ENCODE measurements around the gene LDLRAD4. TPM values are rescaled to one million over a fixed set of nuclear protein-coding genes. Genes with fewer than 3 reads are reported as not detected.

Gene LDLRAD4
- total and polyA plus RNA-seq, 12 donors, result 3.9 to 64.5 (median 36.0) TPM

DNA sequence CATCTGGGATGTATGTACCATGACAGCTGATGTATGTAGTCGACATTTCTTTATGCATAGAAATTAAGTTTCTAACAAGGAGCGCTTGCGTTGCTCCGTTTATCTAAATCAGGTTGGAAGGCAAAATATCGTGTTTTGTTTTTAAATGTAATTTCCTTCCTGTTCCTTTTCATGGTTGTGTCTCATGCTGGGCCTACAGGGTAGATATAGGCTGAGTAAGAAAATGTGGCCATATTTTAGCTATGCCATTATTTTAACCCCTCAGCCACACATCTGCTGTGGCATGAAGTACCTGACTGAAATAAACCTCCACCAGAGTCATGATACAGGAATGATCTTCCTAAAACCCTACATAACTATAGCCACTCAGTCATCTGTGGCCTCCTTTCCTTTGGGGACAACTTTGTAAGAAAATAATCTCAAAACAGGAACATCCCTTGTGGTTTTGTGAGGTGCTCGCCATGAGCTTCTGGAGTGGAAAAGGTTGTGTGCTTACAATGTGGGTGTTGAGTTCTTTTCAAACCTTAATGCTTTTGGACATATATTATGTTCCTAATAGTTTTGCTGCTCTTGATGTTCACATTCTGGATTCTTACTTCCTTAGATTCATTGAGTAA, 293.5 kb downstream of the LDLRAD4 start:
- Histone ChIP-seq H3K4me1 (replicated peaks in 1 of 2) (no peaks in the 10 kb centered on the region), H3K36me3 (replicated peaks in 1 of 2) (no peaks in the 10 kb centered on the region), H3K27ac (peak overlapping the region in 1 of 5 donors; percentile 49), H3K4me3 (no peak overlapping the region), H3K27me3 (no peaks in the 10 kb centered on the region), H3K9me3 (replicated peaks in 1 of 3) (no peaks in the 10 kb centered on the region)
- no peak for DNase-seq
- intact Hi-C loops (cut with DNase I), result no loop called here
- WGBS, 4 donors, result 81 to 93% (median 85%) methylated on average over 6 of the region's 6 CpGs
- no peak for TF ChIP-seq POLR2A (IDR thresholded peaks at IDR 0.05)
- TF ChIP-seq, protein P1, sequence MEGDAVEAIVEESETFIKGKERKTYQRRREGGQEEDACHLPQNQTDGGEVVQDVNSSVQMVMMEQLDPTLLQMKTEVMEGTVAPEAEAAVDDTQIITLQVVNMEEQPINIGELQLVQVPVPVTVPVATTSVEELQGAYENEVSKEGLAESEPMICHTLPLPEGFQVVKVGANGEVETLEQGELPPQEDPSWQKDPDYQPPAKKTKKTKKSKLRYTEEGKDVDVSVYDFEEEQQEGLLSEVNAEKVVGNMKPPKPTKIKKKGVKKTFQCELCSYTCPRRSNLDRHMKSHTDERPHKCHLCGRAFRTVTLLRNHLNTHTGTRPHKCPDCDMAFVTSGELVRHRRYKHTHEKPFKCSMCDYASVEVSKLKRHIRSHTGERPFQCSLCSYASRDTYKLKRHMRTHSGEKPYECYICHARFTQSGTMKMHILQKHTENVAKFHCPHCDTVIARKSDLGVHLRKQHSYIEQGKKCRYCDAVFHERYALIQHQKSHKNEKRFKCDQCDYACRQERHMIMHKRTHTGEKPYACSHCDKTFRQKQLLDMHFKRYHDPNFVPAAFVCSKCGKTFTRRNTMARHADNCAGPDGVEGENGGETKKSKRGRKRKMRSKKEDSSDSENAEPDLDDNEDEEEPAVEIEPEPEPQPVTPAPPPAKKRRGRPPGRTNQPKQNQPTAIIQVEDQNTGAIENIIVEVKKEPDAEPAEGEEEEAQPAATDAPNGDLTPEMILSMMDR (IDR thresholded peaks at IDR 0.05), result no peak

DNA sequence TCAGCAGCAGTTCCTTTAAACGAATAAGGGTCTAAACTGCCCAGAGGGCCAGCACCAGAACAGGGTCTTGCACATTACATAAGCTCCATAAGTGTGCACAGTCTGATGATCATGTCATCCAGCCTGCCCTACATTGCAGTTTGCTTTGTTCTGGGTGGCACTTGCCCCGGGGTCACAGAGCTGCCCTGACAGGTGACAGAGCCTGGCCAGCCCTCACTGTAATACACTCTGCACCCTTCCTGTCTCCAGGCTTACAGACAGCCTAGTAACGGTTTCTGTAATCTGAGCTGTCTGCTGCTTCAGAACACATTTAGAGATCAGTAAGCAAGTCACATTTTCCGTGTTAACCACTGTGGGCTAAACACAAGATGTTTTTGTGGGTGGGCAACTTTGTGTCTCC, 294.5 kb downstream of the LDLRAD4 start:
- no peaks in the 10 kb centered on the region for H3K4me1 ChIP-seq (replicated peaks in 1 of 2)
- 60 to 76% (median 70%) methylated on average over 3 to 4 of the region's 4 CpGs for WGBS, 4 donors
- H3K9me3 ChIP-seq (replicated peaks in 1 of 3), result no peaks in the 10 kb centered on the region
- peak overlapping the region in 1 of 5 donors; percentile 23 for H3K27ac ChIP-seq
- no peak overlapping the region for H3K4me3 ChIP-seq
- intact Hi-C loops (cut with DNase I), result no loop called here
- TF ChIP-seq POLR2A (IDR thresholded peaks at IDR 0.05), result no peak
- TF ChIP-seq, protein P1 (IDR thresholded peaks at IDR 0.05), result no peak
- DNase-seq, result peak in 2 of 7 donors; percentile 21 to 74
- no peaks in the 10 kb centered on the region for H3K27me3 ChIP-seq
- no peaks in the 10 kb centered on the region for H3K36me3 ChIP-seq (replicated peaks in 1 of 2)

DNA sequence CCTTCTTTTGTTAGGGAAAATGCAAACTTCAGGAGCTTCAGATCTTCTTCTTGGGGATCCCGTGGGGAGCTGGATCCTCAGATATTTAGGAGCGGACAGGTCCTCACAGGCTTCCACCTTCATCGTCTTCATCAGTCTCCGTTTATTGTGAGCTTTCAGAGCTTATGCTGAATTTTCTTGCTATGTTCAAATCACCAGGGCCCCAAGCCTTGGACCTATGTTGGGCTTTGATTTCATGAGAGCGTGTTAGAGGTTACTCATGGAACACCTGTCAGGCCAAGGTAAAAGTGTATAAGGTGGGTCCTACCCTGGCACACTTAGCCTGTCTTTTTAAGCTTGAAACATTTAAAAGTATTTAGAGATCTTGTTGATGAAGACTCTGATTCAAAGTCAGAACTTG, 294.9 kb downstream of the LDLRAD4 start:
- Histone ChIP-seq H3K36me3 (replicated peaks in 1 of 2) (no peaks in the 10 kb centered on the region), H3K27me3 (no peaks in the 10 kb centered on the region), H3K9me3 (replicated peaks in 1 of 3) (no peaks in the 10 kb centered on the region), H3K27ac (peak overlapping the region in 1 of 5 donors; percentile 23), H3K4me3 (no peak overlapping the region), H3K4me1 (replicated peaks in 1 of 2) (no peaks in the 10 kb centered on the region)
- TF ChIP-seq POLR2A (IDR thresholded peaks at IDR 0.05), result no peak
- TF ChIP-seq, protein P1 (IDR thresholded peaks at IDR 0.05), result no peak
- intact Hi-C loops (cut with DNase I), result no loop called here
- no peak for DNase-seq
- WGBS, 4 donors, result 86 to 97% (median 96%) methylated on average over 5 of the region's 5 CpGs

DNA sequence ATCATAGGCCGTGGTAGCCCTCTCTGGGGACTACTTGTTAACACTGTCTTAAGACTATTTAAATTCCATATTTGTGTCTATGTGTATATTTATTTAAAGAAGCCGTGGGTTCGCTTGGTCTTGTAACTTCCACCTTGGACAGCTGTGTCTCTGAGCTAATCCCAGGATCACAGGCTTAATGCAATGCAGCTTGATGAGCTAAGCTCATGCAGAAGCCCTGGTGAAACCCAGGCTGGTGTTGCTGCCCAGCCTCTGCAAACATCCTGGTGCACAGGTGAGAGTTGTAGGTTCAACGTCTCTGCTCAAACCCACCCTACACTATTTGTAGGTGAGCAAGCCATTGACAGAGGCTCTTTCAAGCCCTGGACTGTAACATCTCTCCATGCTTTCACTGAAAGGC, 296.0 kb downstream of the LDLRAD4 start:
- Histone ChIP-seq H3K4me3 (no peak overlapping the region), H3K27ac (no peak overlapping the region), H3K36me3 (replicated peaks in 1 of 2) (no peaks in the 10 kb centered on the region), H3K27me3 (no peaks in the 10 kb centered on the region), H3K9me3 (replicated peaks in 1 of 3) (no peaks in the 10 kb centered on the region), H3K4me1 (replicated peaks in 1 of 2) (no peaks in the 10 kb centered on the region)
- WGBS, 4 donors, result 86 to 98% (median 93%) methylated on average over 4 of the region's 4 CpGs
- intact Hi-C loops (cut with DNase I), result no loop called here
- no peak for TF ChIP-seq POLR2A (IDR thresholded peaks at IDR 0.05)
- TF ChIP-seq, protein P1 (IDR thresholded peaks at IDR 0.05), result no peak
- DNase-seq, result no peak
